Loucy (cell line): ENCODE results near the gene FAAH2.

Experiments used
- H2AFZ ChIP-seq: fragments of 200-600 bp; sonication (generic); 2 replicates; pipeline ENCODE4 v1.6.0; 2016; ENCODE audit warnings: antibody characterized with exemption, mild to moderate bottlenecking, low read length, moderate library complexity
- H3F3A ChIP-seq: fragments of 200-600 bp; 2 replicates; pipeline ENCODE4 v1.6.0; 2016; ENCODE audit warnings: antibody characterized with exemption, low read depth, mild to moderate bottlenecking
- H3K27me3 ChIP-seq: fragments of 200-600 bp; sonication (generic); 2 replicates; pipeline ENCODE4 v1.6.1; 2014; ENCODE audit warnings: low read length, mild to moderate bottlenecking; ENCODE audit not compliant: insufficient read depth, poor library complexity, severe bottlenecking
- H3K36me3 ChIP-seq: fragments of 200-600 bp; sonication (generic); 2 replicates; pipeline ENCODE4 v1.6.1; 2016; ENCODE audit warnings: low read length; ENCODE audit not compliant: insufficient read depth
- H3K4me1 ChIP-seq: fragments of 200-600 bp; sonication (generic); 2 replicates; pipeline ENCODE4 v1.5.1; 2014; ENCODE audit warnings: low read length, mild to moderate bottlenecking; ENCODE audit not compliant: insufficient read depth, poor library complexity, severe bottlenecking
- H3K4me2 ChIP-seq: fragments of 200-600 bp; sonication (generic); 2 replicates; pipeline ENCODE4 v1.6.0; 2014; ENCODE audit warnings: antibody characterized with exemption, low read length, low read depth, mild to moderate bottlenecking; ENCODE audit not compliant: poor library complexity, severe bottlenecking
- H3K4me3 ChIP-seq: fragments of 200-600 bp; sonication (generic); 2 replicates; pipeline ENCODE4 v1.5.1; 2014; ENCODE audit warnings: low read length, mild to moderate bottlenecking, mixed read lengths; ENCODE audit not compliant: poor library complexity, severe bottlenecking
- H3K79me2 ChIP-seq: fragments of 200-600 bp; sonication (generic); 2 replicates; pipeline ENCODE4 v1.6.1; 2014; ENCODE audit warnings: low read length; ENCODE audit not compliant: insufficient read depth
- H3K9ac ChIP-seq: fragments of 200-600 bp; sonication (generic); 2 replicates; pipeline ENCODE4 v1.6.0; 2014; ENCODE audit warnings: mild to moderate bottlenecking, low read depth, low read length, moderate library complexity; ENCODE audit not compliant: poor library complexity, severe bottlenecking
- H3K9me2 ChIP-seq: fragments of 200-600 bp; sonication (generic); replicated peaks from 2 replicates; pipeline ENCODE4 v1.6.1; 2016; ENCODE audit warnings: low read depth, low read length, mixed read lengths
- H3K9me3 ChIP-seq: fragments of 200-600 bp; sonication (generic); 2 replicates; pipeline ENCODE4 v1.6.1; 2014; ENCODE audit warnings: mild to moderate bottlenecking, antibody characterized with exemption, low read length, low read depth; ENCODE audit not compliant: insufficient read depth
- H4K20me1 ChIP-seq: fragments of 200-600 bp; sonication (generic); 2 replicates; pipeline ENCODE4 v1.6.0; 2014; ENCODE audit warnings: antibody characterized with exemption, low read length, mild to moderate bottlenecking; ENCODE audit not compliant: insufficient read depth, poor library complexity, severe bottlenecking
- CTCF ChIP-seq: fragments of 200-600 bp; sonication (generic); conservative IDR thresholded peaks from 2 replicates; pipeline ENCODE4 v1.5.1; 2014; ENCODE audit warnings: mild to moderate bottlenecking, antibody characterized with exemption, low read length
- EZH2phosphoT487 ChIP-seq: fragments of 200-600 bp; IDR thresholded peaks from 2 replicates; pipeline ENCODE4 v1.6.1; 2018; ENCODE audit warnings: antibody characterized with exemption, mild to moderate bottlenecking, moderate library complexity, borderline replicate concordance

The FAAH2 gene

GRCh38 chrX:57447856-57448255 is 161.3 kb downstream of the FAAH2 start:
- Histone ChIP-seq H3K36me3 (no peaks in the 10 kb centered on the region), H3K9ac (no peak overlapping the region), H3F3A (no peaks in the 10 kb centered on the region), H3K27me3 (no peaks in the 10 kb centered on the region), H3K79me2 (no peaks in the 10 kb centered on the region), H3K9me2 (no peaks in the 10 kb centered on the region), H3K4me3 (no peak overlapping the region), H3K9me3 (no peaks in the 10 kb centered on the region), H3K4me2 (no peak overlapping the region), H3K4me1 (no peaks in the 10 kb centered on the region), H4K20me1 (no peaks in the 10 kb centered on the region), H2AFZ (no peak overlapping the region)
- TF ChIP-seq CTCF (no peak), EZH2phosphoT487 (no peak)

GRCh38 chrX:57451426-57452020 is 165.0 kb downstream of the FAAH2 start:
- H3F3A ChIP-seq: no peaks in the 10 kb centered on the region
- H3K79me2 ChIP-seq: no peaks in the 10 kb centered on the region
- H3K36me3 ChIP-seq: no peaks in the 10 kb centered on the region
- no peaks in the 10 kb centered on the region for H3K4me1 ChIP-seq
- no peak overlapping the region for H3K4me3 ChIP-seq
- TF ChIP-seq EZH2phosphoT487: no peak
- TF ChIP-seq CTCF: no peak
- H4K20me1 ChIP-seq: no peaks in the 10 kb centered on the region
- H3K27me3 ChIP-seq: no peaks in the 10 kb centered on the region
- no peak overlapping the region for H3K9ac ChIP-seq
- H3K9me3 ChIP-seq: no peaks in the 10 kb centered on the region
- H3K9me2 ChIP-seq: no peaks in the 10 kb centered on the region
- no peak overlapping the region for H3K4me2 ChIP-seq
- H2AFZ ChIP-seq: no peak overlapping the region

GRCh38 chrX:57453901-57454300 is 167.4 kb downstream of the FAAH2 start:
- H3K36me3 ChIP-seq: no peaks in the 10 kb centered on the region
- no peaks in the 10 kb centered on the region for H4K20me1 ChIP-seq
- no peaks in the 10 kb centered on the region for H3K27me3 ChIP-seq
- no peak overlapping the region for H2AFZ ChIP-seq
- no peaks in the 10 kb centered on the region for H3K9me3 ChIP-seq
- TF ChIP-seq CTCF: peak; percentile 69
- TF ChIP-seq EZH2phosphoT487: no peak
- H3K9me2 ChIP-seq: no peaks in the 10 kb centered on the region
- no peaks in the 10 kb centered on the region for H3K4me1 ChIP-seq
- H3K4me3 ChIP-seq: no peak overlapping the region
- no peak overlapping the region for H3K4me2 ChIP-seq
- no peaks in the 10 kb centered on the region for H3F3A ChIP-seq
- no peaks in the 10 kb centered on the region for H3K79me2 ChIP-seq
- H3K9ac ChIP-seq: no peak overlapping the region
